ENCODE results near the gene ATCAY. TPM values are rescaled to one million over a fixed set of nuclear protein-coding genes. Genes with fewer than 3 reads are reported as not detected.

Gene ATCAY
- total RNA-seq, 2 experiments from 2014 or later: not detected

GRCh38 chr19:3863648-3864047 is 16.8 kb upstream of the ATCAY start:
- Histone ChIP-seq H4K20me1 (ENCODE audit: insufficient read depth, low read length) (no peaks in the 10 kb centered on the region), H3K4me3 (ENCODE audit: low read depth, low read length, poor library complexity, severe bottlenecking) (no peak overlapping the region), H3K79me2 (ENCODE audit: insufficient read depth, low read depth, low read length) (no peaks in the 10 kb centered on the region), H2AFZ (ENCODE audit: low read length) (no peak overlapping the region), H3K36me3 (ENCODE audit: insufficient read depth, low read length) (no peaks in the 10 kb centered on the region), H3K4me2 (ENCODE audit: low read length) (no peak overlapping the region), H3K4me1 (ENCODE audit: insufficient read depth, low read length, poor library complexity, severe bottlenecking) (no peaks in the 10 kb centered on the region), H3K27ac (ENCODE audit: low read depth, low read length, poor library complexity, severe bottlenecking) (no peak overlapping the region), H3K9me3 (ENCODE audit: low read length) (no peaks in the 10 kb centered on the region), H3K9me2 (ENCODE audit: insufficient read depth, low read length) (no peaks in the 10 kb centered on the region)
- BruUV-seq (replicated peaks): no TSS peak
- intact Hi-C loops (cut with micrococcal nuclease; ENCODE audit: unreplicated experiment): no loop called here
- ChIA-PET POLR2A (no interaction called here), CTCF (ENCODE audit: unreplicated experiment) (no interaction called here)
- TF ChIP-seq EZH2phosphoT487 (IDR thresholded peaks at IDR 0.05; ENCODE audit: borderline replicate concordance, low read depth, low read length) (no peak), CTCF (conservative IDR thresholded peaks at IDR 0.05; ENCODE audit: low read length) (no peak)
- no peak for DNase-seq (ENCODE audit: low spot score)

DNA sequence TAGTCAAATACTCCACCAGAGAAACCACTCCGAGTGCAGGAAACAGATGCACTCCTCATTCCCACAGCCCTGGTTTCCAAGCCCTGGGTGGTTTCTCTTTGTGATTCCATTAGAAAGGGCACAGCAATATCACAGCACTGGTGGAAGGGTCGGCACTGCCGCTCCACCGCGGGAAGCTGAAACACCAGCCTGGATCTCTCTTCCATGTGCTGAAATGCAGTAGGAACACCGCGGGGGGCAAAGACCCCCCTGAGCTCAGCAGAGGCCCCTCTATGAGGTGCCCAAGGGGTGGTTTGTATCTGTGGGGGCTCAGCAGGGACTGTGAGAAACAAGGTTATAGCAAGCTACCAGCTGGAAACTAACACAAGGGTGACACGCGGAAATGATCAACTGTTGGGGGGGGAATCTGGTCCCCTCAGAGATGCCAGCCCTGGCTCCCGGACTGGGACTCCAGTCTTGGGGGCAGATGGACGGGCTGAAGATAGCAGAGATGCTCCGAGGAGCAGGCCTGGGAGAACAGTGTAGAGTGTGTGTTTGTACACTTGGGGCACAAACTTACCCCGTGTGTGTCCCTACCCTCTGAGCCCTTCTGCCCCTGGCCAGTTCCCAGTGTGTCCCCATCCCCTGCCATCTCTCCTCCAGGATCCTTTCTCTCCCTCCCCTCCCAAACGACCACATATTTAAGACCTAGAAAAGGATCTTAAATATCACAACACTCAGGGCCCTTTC is 13.4 kb upstream of the ATCAY start:
- DNase-seq (ENCODE audit: low spot score): no peak
- no peaks in the 10 kb centered on the region for H3K9me3 ChIP-seq (ENCODE audit: low read length)
- H3K4me2 ChIP-seq (ENCODE audit: low read length): no peak overlapping the region
- BruUV-seq (replicated peaks): no TSS peak
- H4K20me1 ChIP-seq (ENCODE audit: insufficient read depth, low read length): no peaks in the 10 kb centered on the region
- no peak overlapping the region for H2AFZ ChIP-seq (ENCODE audit: low read length)
- intact Hi-C loops (cut with micrococcal nuclease; ENCODE audit: unreplicated experiment): no loop called here
- H3K4me3 ChIP-seq (ENCODE audit: low read depth, low read length, poor library complexity, severe bottlenecking): no peak overlapping the region
- H3K79me2 ChIP-seq (ENCODE audit: insufficient read depth, low read depth, low read length): no peaks in the 10 kb centered on the region
- H3K36me3 ChIP-seq (ENCODE audit: insufficient read depth, low read length): no peaks in the 10 kb centered on the region
- H3K4me1 ChIP-seq (ENCODE audit: insufficient read depth, low read length, poor library complexity, severe bottlenecking): no peaks in the 10 kb centered on the region
- ChIA-PET POLR2A (interaction anchor here (0.6 kb wide), 1 partner anchor 1838 kb away, joined by 3 read pairs; no protein-coding TSS in a partner anchor), CTCF (ENCODE audit: unreplicated experiment) (no interaction called here)
- no peak for TF ChIP-seq CTCF (conservative IDR thresholded peaks at IDR 0.05; ENCODE audit: low read length)
- no peak for TF ChIP-seq EZH2phosphoT487 (IDR thresholded peaks at IDR 0.05; ENCODE audit: borderline replicate concordance, low read depth, low read length)
- H3K9me2 ChIP-seq (ENCODE audit: insufficient read depth, low read length): no peaks in the 10 kb centered on the region
- H3K27ac ChIP-seq (ENCODE audit: low read depth, low read length, poor library complexity, severe bottlenecking): no peak overlapping the region

DNA sequence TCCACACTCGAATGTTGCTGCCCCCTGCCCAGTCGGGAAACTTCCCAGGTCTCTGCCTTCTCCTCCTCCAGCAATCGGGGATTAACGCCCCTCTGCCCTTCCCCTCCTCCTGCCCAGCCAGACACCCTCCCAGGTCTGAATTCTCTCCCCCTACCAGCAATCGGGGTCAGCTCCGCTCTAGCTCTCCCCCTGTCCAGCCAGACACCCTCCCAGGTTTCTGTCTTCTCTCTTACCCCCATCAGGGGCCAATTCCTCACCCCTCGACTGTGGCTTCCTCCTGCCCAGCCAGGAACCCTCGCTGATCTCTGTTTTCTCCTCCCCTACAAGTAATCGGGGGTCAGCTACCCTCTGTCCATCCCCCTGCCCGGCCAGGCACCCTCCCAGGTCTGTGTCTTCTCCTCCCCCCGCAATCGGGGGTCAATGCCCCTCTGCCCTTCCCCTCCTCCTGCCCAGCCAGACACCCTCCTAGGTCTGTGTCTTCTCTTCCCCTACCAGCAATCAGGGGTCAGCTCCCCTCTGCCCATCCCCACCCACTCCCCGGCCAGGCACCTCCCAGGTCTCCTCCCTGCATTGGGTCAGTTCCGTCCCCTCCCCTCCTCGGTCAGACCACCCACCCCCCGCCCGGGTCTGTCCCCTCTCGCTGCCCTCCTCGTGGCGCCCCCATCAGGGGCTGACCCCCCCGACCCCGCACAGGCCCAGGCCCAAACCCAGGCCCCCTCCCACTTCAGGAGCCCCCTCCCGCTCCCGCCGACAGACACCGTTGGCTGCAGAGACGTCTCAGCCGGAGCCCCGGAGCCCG is 12.3 kb upstream of the ATCAY start:
- ChIA-PET CTCF (ENCODE audit: unreplicated experiment) (no interaction called here), POLR2A (interaction anchor here (0.5 kb wide), 1 partner anchor 724 kb away, joined by 3 read pairs; no protein-coding TSS in a partner anchor)
- no peak for DNase-seq (ENCODE audit: low spot score)
- Histone ChIP-seq H4K20me1 (ENCODE audit: insufficient read depth, low read length) (no peaks in the 10 kb centered on the region), H3K36me3 (ENCODE audit: insufficient read depth, low read length) (no peaks in the 10 kb centered on the region), H3K79me2 (ENCODE audit: insufficient read depth, low read depth, low read length) (no peaks in the 10 kb centered on the region), H3K9me3 (ENCODE audit: low read length) (no peaks in the 10 kb centered on the region), H3K27ac (ENCODE audit: low read depth, low read length, poor library complexity, severe bottlenecking) (no peak overlapping the region), H3K4me1 (ENCODE audit: insufficient read depth, low read length, poor library complexity, severe bottlenecking) (no peaks in the 10 kb centered on the region), H3K4me2 (ENCODE audit: low read length) (no peak overlapping the region), H2AFZ (ENCODE audit: low read length) (no peak overlapping the region), H3K9me2 (ENCODE audit: insufficient read depth, low read length) (no peaks in the 10 kb centered on the region), H3K4me3 (ENCODE audit: low read depth, low read length, poor library complexity, severe bottlenecking) (no peak overlapping the region)
- TF ChIP-seq CTCF (conservative IDR thresholded peaks at IDR 0.05; ENCODE audit: low read length) (no peak), EZH2phosphoT487 (IDR thresholded peaks at IDR 0.05; ENCODE audit: borderline replicate concordance, low read depth, low read length) (no peak)
- intact Hi-C loops (cut with micrococcal nuclease; ENCODE audit: unreplicated experiment): no loop called here
- no TSS peak for BruUV-seq (replicated peaks)

Data from OCI-LY7 (cell line).